Caco-2 (cell line): ENCODE results near the gene RTCB. TPM values are rescaled to one million over a fixed set of nuclear protein-coding genes. Genes with fewer than 3 reads are reported as not detected.
"Not testable (repeated sequence)": the region's sequence is repeated elsewhere in the genome, so short reads cannot be mapped to it uniquely, and the experiment has no call there.

Source experiments
- BruUV-seq: library from RNA; stranded (reverse); fragments of 400-500 nt; replicated peaks from 2 replicates; lab custom pipeline; 2021; lab: Mats Ljungman, UMichigan
- CTCF ChIA-PET: fragments of 300-600 bp; sonication (Branson Sonifier 250); formaldehyde crosslinking; loops from one replicate; lab custom pipeline; 2022; ENCODE audit warnings: antibody characterized with exemption; lab: Charles Lee
- POLR2A ChIA-PET: fragments of 300-600 bp; sonication (Branson Sonifier 250); formaldehyde crosslinking; loops from one replicate; lab custom pipeline; 2022; ENCODE audit warnings: antibody characterized with exemption; lab: Charles Lee
- DNase-seq, 2 experiments: peaks; one replicate each; pipeline versions ENCODE4 v3.0.0 to v3.0.0-alpha.2; 2020 to 2022
- H3K27me3 ChIP-seq: replicated peaks from 2 replicates; pipeline ENCODE4 v1.6.0; 2011; ENCODE audit warnings: low read length; ENCODE audit not compliant: control insufficient read depth, insufficient read depth
- H3K36me3 ChIP-seq: 2 replicates; pipeline ENCODE4 v1.5.1; 2011; ENCODE audit warnings: low read length; ENCODE audit not compliant: control insufficient read depth, insufficient read depth
- H3K4me1 ChIP-seq: fragments of 250-450 bp; sonication (Bioruptor Pico); 2 replicates; pipeline ENCODE4 v1.5.1; 2020; ENCODE audit warnings: mild to moderate bottlenecking
- H3K4me3 ChIP-seq: 2 replicates; pipeline ENCODE4 v1.5.1; 2011; ENCODE audit warnings: low read depth, mild to moderate bottlenecking, control low read depth, low read length
- H3K9me3 ChIP-seq: fragments of 250-450 bp; sonication (Bioruptor Pico); 2 replicates; pipeline ENCODE4 v1.5.1; 2020; ENCODE audit warnings: mild to moderate bottlenecking, moderate library complexity
- H3K27ac Mint-ChIP-seq: one replicate; pipeline ENCODE4 v1.8.0; 2022; ENCODE audit warnings: mixed read lengths; ENCODE audit not compliant: unreplicated experiment
- H3K27me3 Mint-ChIP-seq: one replicate; pipeline ENCODE4 v1.8.0; 2022; ENCODE audit warnings: mixed read lengths; ENCODE audit not compliant: insufficient read depth, unreplicated experiment
- H3K36me3 Mint-ChIP-seq: one replicate; pipeline ENCODE4 v1.8.0; 2022; ENCODE audit warnings: mild to moderate bottlenecking, mixed read lengths; ENCODE audit not compliant: insufficient read depth, unreplicated experiment
- H3K4me1 Mint-ChIP-seq: one replicate; pipeline ENCODE4 v1.8.0; 2022; ENCODE audit warnings: low read depth, mixed read lengths; ENCODE audit not compliant: unreplicated experiment
- H3K4me3 Mint-ChIP-seq: one replicate; pipeline ENCODE4 v1.8.0; 2022; ENCODE audit warnings: mild to moderate bottlenecking, moderate library complexity, mixed read lengths; ENCODE audit not compliant: unreplicated experiment
- H3K9me3 Mint-ChIP-seq: one replicate; pipeline ENCODE4 v1.8.0; 2022; ENCODE audit warnings: mixed read lengths; ENCODE audit not compliant: unreplicated experiment
- CTCF ChIP-seq, 2 experiments: fragments of 200-600 bp in 1 of 2; IDR thresholded peaks; 1 replicate in 1 of 2; 2 replicates in 1 of 2; pipeline versions ENCODE4 v1.5.1 to v1.8.0; 2011 to 2022; ENCODE audit warnings: antibody characterized with exemption in 1 of 2, control low read depth in 1 of 2, inconsistent platforms in 1 of 2, low read depth in 1 of 2, low read length in 1 of 2, mild to moderate bottlenecking in 1 of 2, moderate library complexity in 1 of 2; ENCODE audit not compliant: insufficient read depth in 1 of 2, severe bottlenecking in 1 of 2, unreplicated experiment in 1 of 2
- intact Hi-C: fragments of 100-400 bp; cut with micrococcal nuclease; formaldehyde crosslinking; loops from one replicate; pipeline ENCODE4 v1.10.0; 2022; ENCODE audit not compliant: unreplicated experiment
- total RNA-seq: library from RNA; stranded (reverse); gene quantifications from 2 replicates; pipeline ENCODE4 v1.2.3, GENCODE V29; 2022

The RTCB gene
- total RNA-seq, 1 experiment from 2014 or later = 105 TPM

GRCh38 chr22:32364210-32364609 lies 47.8 kb downstream of the RTCB start:
- Mint-ChIP-seq H3K27me3 (peaks cover 32% of the 10 kb centered on the region), H3K9me3 (no peaks in the 10 kb centered on the region), H3K4me1 (no peaks in the 10 kb centered on the region), H3K4me3 (no peak overlapping the region), H3K27ac (no peak overlapping the region), H3K36me3 (no peaks in the 10 kb centered on the region)
- H3K4me3 ChIP-seq = no peak overlapping the region
- H3K36me3 ChIP-seq = no peaks in the 10 kb centered on the region
- no peak for TF ChIP-seq CTCF (IDR thresholded peaks at IDR 0.05; ENCODE audit: insufficient read depth in 1 of 2, low read depth in 1 of 2, low read length in 1 of 2, severe bottlenecking in 1 of 2, unreplicated experiment in 1 of 2)
- H3K27me3 ChIP-seq = no peaks in the 10 kb centered on the region; the same call in 1 of the 2 replicates
- ChIA-PET POLR2A (no interaction called here), CTCF (no interaction called here)
- H3K9me3 ChIP-seq = no peaks in the 10 kb centered on the region
- intact Hi-C loops = no loop called here
- DNase-seq = no peak
- BruUV-seq = no TSS peak
- no peaks in the 10 kb centered on the region for H3K4me1 ChIP-seq

- Histone ChIP-seq H3K4me1 (no peaks in the 10 kb centered on the region), H3K4me3 (no peak overlapping the region), H3K27me3 (no peaks in the 10 kb centered on the region; the same call in 1 of the 2 replicates), H3K36me3 (no peaks in the 10 kb centered on the region), H3K9me3 (no peaks in the 10 kb centered on the region)
- TF ChIP-seq CTCF (IDR thresholded peaks at IDR 0.05; ENCODE audit: insufficient read depth in 1 of 2, low read depth in 1 of 2, low read length in 1 of 2, severe bottlenecking in 1 of 2, unreplicated experiment in 1 of 2) = no peak
- Mint-ChIP-seq H3K4me1 (no peaks in the 10 kb centered on the region), H3K36me3 (no peaks in the 10 kb centered on the region), H3K4me3 (no peak overlapping the region), H3K27ac (no peak overlapping the region), H3K9me3 (no peaks in the 10 kb centered on the region), H3K27me3 (peaks cover 25% of the 10 kb centered on the region)
- intact Hi-C loops = no loop called here
- DNase-seq = no peak
- POLR2A ChIA-PET = no interaction called here
- CTCF ChIA-PET = no interaction called here
- no TSS peak for BruUV-seq
Observed at GRCh38 chr22:32361257-32361656, 50.8 kb downstream of the RTCB start.

- intact Hi-C loops, H3K4me3 Mint-ChIP-seq, H3K9me3 Mint-ChIP-seq, H3K36me3 ChIP-seq, BruUV-seq, H3K36me3 Mint-ChIP-seq, H3K27me3 ChIP-seq, H3K4me1 ChIP-seq, H3K27ac Mint-ChIP-seq, H3K9me3 ChIP-seq, POLR2A ChIA-PET, DNase-seq, H3K4me3 ChIP-seq, H3K4me1 Mint-ChIP-seq, CTCF ChIA-PET: not testable (repeated sequence)
- peaks cover 21% of the 10 kb centered on the region for H3K27me3 Mint-ChIP-seq
Observed at GRCh38 chr22:32360096-32360495, 52.0 kb downstream of the RTCB start.

GRCh38 chr22:32357567-32357966 lies 54.5 kb downstream of the RTCB start, which contains the start of gene RFPL3:
TSS of gene RFPL3 (plus strand) at chr22:32357867. CDS start at chr22:32358072, 205 bp downstream.
- POLR2A ChIA-PET, H3K27ac Mint-ChIP-seq, BruUV-seq, CTCF ChIA-PET, H3K27me3 ChIP-seq, H3K4me3 Mint-ChIP-seq, H3K9me3 ChIP-seq, H3K4me1 Mint-ChIP-seq, H3K27me3 Mint-ChIP-seq, H3K4me3 ChIP-seq, DNase-seq, H3K36me3 Mint-ChIP-seq, H3K36me3 ChIP-seq, H3K9me3 Mint-ChIP-seq, H3K4me1 ChIP-seq: not testable (repeated sequence)
- intact Hi-C loops = loop anchor here (5.0 kb wide), 1 partner anchor 255 kb away; no protein-coding TSS in a partner anchor
